ENCODE results near the gene SHLD2.
A peak's percentile ranks its signal among the peaks of the same experiment; 100 is the strongest.
"Not testable (repeated sequence)": the region's sequence is repeated elsewhere in the genome, so short reads cannot be mapped to it uniquely, and the experiment has no call there.

The SHLD2 gene, protein sequence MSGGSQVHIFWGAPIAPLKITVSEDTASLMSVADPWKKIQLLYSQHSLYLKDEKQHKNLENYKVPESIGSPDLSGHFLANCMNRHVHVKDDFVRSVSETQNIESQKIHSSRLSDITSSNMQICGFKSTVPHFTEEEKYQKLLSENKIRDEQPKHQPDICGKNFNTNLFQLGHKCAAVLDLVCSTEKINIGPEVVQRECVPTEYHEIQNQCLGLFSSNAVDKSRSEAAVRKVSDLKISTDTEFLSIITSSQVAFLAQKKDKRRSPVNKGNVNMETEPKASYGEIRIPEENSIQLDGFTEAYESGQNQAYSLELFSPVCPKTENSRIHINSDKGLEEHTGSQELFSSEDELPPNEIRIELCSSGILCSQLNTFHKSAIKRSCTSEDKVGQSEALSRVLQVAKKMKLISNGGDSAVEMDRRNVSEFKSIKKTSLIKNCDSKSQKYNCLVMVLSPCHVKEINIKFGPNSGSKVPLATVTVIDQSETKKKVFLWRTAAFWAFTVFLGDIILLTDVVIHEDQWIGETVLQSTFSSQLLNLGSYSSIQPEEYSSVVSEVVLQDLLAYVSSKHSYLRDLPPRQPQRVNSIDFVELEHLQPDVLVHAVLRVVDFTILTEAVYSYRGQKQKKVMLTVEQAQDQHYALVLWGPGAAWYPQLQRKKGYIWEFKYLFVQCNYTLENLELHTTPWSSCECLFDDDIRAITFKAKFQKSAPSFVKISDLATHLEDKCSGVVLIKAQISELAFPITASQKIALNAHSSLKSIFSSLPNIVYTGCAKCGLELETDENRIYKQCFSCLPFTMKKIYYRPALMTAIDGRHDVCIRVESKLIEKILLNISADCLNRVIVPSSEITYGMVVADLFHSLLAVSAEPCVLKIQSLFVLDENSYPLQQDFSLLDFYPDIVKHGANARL

DNA sequence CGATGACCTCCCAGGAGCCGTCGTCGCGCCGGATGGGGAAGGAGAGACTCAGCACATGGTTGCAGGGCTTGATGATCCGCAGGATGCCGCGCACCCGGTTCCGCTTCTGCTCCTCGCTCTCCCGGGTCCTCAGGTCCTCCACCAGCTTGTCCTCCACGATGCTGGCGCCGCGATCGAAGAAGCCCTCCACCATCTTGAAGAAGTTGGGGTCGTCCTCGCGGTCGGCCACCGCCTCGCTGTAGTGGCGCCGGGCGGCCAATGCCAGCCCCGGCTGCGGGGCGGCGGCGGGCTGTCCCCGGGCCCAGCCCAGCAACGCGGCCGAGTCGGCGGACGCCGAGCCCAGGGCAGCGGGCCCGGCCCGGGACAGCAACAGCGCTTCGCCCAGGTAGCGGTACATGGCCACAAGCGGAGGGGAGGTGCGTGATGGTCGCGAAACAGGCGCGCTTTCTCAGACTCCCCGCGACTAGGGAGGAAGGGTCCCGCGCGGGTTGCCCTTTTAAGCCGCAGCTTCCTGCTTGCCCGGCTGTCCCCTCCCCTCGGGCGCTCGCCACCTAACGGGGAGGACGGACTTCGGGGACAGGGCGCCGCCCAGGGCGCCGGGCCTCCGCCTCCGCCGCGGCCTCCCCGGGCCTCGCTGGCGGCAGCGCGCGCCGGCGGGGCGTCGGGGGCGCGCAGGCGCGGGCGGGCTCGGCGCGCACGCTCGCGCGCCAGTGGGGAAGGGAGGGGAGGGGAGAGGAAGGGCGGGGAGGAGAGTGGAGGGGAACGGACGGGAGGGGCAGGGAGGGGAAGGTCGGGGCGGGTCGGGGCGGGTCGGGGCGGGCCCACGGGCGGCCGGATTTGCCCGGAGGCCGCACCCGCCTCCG is at the start of gene SHLD2, which contains the start of gene GLUD1:
TSS of gene SHLD2 (plus strand) at position 834 of the 863 bp plus-strand sequence. CDS start 56,149 bp downstream, outside the sequence.
TSS of gene GLUD1 (minus strand) at position 471 of the 863 bp plus-strand sequence. CDS start at position 397, 74 bp downstream.
- peak; percentile 84 for DNase-seq (ENCODE audit: low read depth)

GRCh38 chr10:87045434-87045938 is 49.5 kb upstream of the SHLD2 start:
- no peak for DNase-seq (ENCODE audit: low read depth)

GRCh38 chr10:87053111-87053510 is 41.9 kb upstream of the SHLD2 start:
- DNase-seq (ENCODE audit: low read depth), result no peak

DNA sequence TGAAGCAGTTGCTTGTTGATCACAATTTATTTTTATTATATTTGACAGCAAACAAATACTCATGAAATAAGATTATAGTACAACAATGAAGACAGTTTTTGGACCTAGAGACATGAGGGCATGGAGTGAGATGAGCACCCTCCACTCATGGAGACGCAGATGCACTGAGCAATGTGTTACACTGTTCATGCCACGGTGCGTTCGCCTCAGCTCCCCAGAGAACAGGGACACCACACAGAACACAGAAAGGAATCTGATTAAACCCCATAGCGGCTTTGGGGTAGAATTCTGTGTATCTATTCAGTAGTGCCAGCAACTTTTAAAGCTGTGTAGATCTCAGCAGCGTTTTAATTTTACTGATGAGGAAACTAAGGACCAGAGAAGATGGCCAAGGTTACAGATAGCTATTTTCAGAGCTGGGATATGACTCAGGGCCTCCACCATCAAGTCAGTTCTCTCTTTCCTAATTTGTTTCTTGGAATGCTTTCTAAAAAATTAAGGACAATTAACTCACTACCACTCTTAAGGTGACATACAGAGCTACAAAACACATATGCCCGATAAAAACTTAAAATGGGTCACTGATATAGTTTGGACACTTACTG is 41.3 kb upstream of the SHLD2 start:
- DNase-seq (ENCODE audit: low read depth), result no peak

GRCh38 chr10:87054373-87055295 is 40.4 kb upstream of the SHLD2 start:
- no peak for DNase-seq (ENCODE audit: low read depth)

- no peak for DNase-seq (ENCODE audit: low read depth)
Measured at GRCh38 chr10:87058171-87058570, 36.8 kb upstream of the SHLD2 start.

DNA sequence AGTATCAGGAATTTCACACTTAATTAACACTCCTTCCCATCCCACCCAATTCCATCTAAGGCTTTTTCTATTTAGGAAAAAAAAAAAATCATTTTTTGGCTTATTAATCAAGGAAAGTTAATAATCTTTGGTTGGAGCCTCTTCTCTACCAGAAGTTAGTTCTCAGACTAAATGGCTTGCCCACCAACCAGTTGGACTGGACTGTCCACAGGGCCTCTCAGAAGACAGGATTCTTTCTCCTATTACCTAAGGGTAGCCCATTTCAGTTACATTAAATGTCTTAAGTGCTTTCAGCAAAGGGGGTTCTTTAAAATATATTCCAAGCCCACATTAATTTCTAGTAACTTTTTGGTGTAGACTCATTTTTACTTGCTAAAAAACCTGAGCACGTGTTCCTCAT is 35.6 kb upstream of the SHLD2 start:
- DNase-seq (ENCODE audit: low read depth), result no peak

DNA sequence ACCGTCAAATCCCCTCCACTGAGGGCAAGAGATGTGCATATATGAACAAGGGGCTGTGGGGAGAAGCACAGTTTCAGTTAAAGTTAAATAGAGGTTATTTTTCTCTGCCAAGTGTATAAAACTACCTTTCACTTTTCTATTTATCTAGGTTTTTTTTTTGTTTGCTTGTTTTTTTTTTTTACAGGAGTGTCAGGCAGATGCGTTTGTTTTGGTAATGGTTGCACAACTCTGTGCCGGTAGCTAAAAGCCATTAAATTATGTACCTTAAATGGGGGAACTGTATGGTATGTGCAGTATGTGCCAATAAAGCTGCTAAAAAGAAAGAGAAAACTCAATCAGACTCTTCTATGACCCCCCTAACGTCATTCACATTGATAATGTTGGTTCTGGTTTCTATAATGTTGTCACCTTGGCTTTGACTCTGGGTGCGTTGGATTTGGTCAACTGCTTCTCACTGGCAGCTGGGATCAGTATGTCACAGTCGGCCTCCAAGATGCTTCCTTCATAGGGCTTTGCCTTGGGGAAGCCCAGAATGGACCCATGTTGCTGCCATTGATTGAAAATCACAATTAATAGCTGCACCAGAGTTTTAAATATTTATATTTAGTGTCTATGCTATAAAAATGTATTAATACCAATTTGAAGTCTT is 34.6 kb upstream of the SHLD2 start:
- DNase-seq (ENCODE audit: low read depth), result no peak

- no peak for DNase-seq (ENCODE audit: low read depth)
Measured at GRCh38 chr10:87064651-87065050, 30.4 kb upstream of the SHLD2 start.

DNA sequence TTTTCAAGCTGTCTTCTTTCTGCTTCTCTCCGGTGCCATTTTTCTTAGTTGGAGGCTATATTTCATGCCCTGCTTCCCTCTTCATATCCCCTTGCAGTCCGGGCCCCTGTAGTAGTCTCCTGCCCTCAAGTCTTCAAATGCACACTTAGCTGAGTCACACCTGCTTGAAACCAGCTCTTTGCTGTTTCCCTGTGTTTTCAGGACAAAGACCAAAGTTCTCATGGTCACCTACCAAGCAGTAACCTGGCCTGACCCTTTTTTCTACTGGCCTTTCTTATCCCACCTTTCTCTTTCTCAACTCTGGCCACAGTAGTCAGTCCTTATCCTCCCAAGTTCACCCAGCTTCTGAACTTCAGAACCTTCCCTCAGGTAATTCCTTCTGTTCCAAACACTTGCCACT is 28.8 kb upstream of the SHLD2 start:
- DNase-seq (ENCODE audit: low read depth), result no peak

- no peak for DNase-seq (ENCODE audit: low read depth)
Measured at GRCh38 chr10:87066865-87067264, 28.1 kb upstream of the SHLD2 start.

DNA sequence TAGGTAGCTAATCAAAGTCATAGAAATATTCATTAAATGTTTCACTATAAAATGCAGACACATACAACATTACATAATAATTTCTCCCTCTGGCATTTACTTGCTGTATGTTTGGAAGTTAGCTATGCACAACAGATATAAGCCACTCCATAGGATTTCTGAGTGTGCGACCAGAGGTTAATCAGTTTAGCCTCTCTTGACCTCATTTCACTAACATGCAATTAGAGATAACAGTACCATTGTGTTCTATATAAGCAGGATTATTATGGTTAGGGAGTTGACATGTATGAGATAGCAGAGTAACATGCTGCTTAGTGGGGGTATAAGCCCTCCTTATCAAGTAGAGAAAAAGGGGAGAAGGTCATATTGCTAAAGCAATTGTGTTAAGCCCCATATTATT is 26.7 kb upstream of the SHLD2 start:
- no peak for DNase-seq (ENCODE audit: low read depth)

GRCh38 chr10:87072449-87072848 is 22.6 kb upstream of the SHLD2 start:
- no peak for DNase-seq (ENCODE audit: low read depth)

GRCh38 chr10:87076421-87076820 is 18.6 kb upstream of the SHLD2 start:
- not testable (repeated sequence) for DNase-seq (ENCODE audit: low read depth)

- no peak for DNase-seq (ENCODE audit: low read depth)
Measured at GRCh38 chr10:87079106-87079836, 15.7 kb upstream of the SHLD2 start.

GRCh38 chr10:87080621-87081020 is 14.4 kb upstream of the SHLD2 start:
- not testable (repeated sequence) for DNase-seq (ENCODE audit: low read depth)

GRCh38 chr10:87081574-87081973 is 13.4 kb upstream of the SHLD2 start:
- not testable (repeated sequence) for DNase-seq (ENCODE audit: low read depth)

- not testable (repeated sequence) for DNase-seq (ENCODE audit: low read depth)
Measured at GRCh38 chr10:87082219-87082618, 12.8 kb upstream of the SHLD2 start.
